Stimulated activated CD8-positive, alpha-beta memory T cell treated with anti-CD3 and anti-CD28 coated beads, Interleukin-4, amount 100 ng/mL, for 48 hours (primary cell): ENCODE data around the gene CREM.

Source experiments
- DNase-seq: peaks from one replicate; pipeline ENCODE4 v3.0.0-alpha.2; 2020

CREM gene

GRCh38 chr10:35136263-35136815 lies 9.7 kb downstream of the CREM start:
- no peak for DNase-seq

DNA sequence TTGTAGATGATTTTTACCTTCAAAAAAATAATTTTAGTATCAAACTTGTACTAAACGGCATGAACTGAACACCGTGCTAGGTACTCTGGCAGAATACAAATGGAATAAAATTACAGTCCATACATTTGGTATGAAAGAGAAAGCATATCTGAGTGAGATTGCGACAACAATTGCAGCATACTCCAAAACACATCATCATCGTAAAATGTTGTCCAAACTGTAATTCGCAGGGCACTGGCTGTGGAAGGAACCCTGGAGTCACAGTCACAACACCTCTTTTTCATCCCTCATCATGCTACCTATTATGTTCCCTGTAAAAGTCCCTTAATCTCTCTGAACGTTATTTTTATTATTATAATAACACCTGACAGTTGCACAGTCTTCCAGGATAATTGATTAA lies 13.5 kb downstream of the CREM start:
- DNase-seq = no peak

DNA sequence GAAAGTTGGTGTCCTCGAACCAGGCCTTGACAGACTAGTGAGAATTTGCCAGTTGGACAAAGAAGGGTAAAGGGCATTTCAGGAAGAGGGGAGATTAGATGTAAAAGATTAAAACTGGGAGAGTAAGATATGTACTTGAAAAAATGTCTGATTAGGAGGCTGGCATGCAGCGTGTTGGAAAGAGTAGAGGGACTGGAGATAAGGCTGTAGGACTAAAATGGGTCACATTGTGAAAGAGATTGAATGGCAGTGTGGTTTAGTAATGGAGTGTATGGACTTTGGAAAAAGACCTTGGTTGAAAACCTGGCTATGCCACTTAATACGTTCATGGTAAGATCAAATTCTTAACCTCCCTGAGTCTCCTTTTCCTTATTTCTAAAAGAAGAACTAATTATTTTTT lies 14.1 kb downstream of the CREM start:
- DNase-seq = no peak

DNA sequence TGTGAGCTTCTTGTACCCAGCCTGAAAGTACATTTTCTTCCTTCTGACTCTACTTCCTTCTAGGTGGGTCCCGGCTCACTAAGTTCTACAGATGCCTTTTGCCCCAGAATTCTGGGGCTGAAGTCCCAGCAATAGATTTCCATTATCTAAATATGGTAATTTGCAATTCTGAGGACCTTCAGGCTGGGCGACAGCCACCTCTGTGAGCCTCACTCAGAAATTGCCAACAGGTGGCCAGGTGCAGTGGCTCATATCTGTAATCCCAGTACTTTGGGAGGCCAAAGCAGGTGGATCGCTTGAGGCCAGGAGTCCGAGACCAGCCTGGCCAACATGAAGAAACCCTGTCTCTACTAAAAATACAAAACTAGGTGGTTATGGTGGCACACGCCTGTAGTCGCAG lies 23.7 kb downstream of the CREM start:
- no peak for DNase-seq

GRCh38 chr10:35152992-35153391 lies 26.3 kb downstream of the CREM start:
- DNase-seq = no peak

GRCh38 chr10:35153716-35154115 lies 27.1 kb downstream of the CREM start:
- DNase-seq = no peak

DNA sequence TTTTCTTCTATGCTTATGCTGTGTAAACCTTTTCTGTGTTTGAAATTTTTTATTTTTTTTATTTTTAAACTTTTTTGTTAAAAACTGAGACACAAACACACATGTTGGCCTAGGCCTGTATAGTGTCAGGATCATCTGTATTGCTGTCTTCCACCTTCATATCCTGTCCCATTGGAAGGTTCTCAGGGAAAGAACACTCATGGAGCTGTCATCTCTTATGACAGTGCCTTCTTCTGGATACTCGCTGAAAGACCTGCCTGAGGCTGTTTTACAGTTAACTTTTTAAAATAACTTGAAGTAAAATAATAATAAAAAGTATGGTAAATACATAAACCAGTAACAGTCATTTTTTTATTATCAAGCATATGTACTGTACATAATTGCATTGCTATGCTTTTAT lies 34.1 kb downstream of the CREM start:
- no peak for DNase-seq

DNA sequence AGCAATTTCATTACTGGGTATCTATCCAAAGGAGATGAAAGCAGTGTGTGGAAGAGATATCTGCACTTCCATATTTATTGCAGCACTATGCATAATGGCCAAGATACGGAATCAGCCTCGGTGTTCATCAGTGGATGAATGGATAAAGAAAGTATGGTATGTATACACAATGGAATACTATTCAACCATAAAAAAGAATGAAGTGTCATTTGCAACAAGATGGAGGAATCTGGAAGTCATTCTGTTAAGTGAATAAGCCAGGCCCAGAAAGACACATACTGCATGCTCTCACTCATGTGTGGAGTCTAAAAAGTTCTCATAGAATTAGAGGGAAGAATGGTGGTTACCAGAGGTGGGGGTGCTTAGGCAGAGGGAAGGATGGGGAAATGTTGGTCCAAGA lies 35.3 kb downstream of the CREM start:
- DNase-seq = no peak

GRCh38 chr10:35165136-35165535 lies 38.5 kb downstream of the CREM start:
- DNase-seq = no peak

GRCh38 chr10:35165811-35166210 lies 39.2 kb downstream of the CREM start:
- no peak for DNase-seq

GRCh38 chr10:35166607-35167006 lies 40.0 kb downstream of the CREM start:
- DNase-seq = no peak

DNA sequence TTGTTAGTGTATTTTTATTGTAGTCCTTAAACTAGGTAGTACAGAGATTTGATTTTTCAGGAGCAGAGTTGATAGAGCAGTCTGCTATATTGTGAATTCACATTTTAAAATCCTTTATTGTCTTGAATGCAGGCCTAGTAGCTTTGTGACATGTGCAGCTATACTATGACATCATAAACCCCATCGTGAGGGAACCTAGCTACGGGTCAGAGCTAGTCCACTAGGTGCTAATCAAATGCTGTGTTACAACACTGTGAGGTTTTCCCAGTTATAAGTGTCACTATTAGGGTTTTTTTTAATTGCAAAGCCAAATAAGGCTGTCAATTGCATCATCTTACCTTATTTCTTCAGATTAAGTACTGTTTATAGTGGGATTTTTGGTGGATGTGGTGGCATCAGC lies 40.7 kb downstream of the CREM start:
- DNase-seq = no peak

DNA sequence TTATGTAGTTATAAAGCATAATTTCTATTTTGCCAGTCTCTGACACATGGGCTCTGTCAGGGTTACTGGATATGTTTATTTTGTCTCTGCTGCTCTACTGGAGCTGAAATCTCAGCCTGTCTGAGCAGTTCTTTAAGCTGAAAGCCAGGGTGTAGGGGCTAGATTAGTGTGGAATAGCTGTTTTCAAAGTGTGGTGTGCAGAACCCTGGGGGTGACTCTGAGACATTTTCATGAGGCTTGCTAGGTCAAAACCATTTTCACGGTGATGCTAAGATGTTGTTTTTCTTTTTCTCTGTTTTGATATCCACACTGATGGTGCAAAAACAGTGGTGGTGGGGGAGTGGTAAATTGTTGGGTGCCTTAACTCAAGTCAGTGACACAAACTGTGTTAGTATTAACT lies 45.5 kb downstream of the CREM start:
- DNase-seq = no peak

DNA sequence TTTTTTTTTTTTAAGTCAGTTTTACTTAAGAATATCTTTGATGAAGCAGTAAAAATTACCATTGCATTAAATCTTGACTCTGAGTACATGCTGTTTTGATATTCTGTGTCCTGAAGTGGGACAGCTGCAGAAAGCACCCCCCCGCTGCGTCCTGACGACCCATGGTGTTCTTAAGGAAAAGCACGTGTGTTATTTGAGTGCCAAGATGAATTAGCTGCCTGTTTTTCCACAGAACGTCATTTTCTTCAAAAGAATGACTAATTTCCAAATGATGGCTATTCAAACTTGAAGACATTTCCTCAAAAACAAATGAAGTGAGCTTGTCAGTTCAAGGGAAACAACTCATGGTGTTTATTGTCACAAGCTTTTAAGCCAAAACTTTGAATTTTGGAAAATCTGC lies 45.9 kb downstream of the CREM start:
- DNase-seq = no peak

DNA sequence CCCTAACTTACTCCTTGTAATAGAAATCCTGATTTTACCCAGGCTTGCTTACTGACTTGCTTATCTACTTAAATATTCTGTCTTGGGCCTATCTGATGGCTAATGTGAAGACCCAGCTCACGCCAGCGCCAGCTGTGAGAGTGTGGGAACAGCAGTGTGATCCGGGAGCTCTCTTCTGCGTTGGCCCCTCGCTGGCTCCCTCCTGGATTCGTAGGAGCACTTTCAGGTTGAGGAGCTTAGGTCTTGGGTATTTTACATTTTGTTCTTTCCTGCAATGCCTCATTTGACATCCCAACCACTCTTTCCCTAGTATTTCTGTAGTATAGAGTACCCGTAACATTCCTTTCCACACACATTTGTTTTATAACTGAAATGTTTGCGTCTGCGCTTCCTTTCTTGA lies 51.7 kb downstream of the CREM start:
- no peak for DNase-seq

DNA sequence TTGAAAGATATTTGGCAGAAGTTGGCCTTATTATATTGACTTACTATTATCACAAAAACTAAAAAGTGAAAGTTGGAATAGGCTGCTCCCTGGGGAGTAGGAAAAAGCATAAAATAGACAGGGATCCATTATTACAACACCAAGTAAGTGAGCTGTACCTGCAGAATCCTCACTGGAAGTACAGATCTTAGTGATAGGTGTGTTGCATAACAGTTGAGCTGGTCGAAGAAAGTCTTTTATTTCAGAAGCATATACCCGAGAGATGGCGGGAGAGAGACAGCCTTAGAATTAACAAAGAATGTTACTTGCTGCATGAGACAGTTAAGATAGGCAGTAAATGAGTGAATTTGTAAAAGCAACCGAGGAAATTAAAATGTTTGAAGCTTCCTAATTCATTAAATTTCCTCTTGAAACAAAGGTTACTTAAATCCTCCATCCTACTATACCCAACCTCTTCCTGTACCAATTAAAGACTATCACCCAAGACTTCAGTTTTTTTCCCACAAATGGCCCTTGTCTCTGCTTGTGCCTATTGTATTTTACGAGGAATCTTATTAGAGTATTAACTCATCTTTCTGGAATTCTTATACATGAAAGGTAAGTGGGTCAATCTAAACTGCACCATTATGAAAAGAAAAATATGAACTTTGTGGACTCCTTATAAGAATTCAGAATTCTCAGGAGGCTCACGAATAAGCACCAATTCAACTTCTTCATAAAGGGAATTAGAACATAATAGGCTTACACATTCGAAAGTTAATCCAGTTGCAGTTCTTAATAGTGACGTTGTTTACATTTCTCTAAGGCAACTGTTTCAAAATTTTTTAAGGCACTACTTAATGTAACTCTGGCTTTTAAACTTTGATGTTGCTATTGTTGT lies 56.2 kb downstream of the CREM start:
- DNase-seq = no peak

DNA sequence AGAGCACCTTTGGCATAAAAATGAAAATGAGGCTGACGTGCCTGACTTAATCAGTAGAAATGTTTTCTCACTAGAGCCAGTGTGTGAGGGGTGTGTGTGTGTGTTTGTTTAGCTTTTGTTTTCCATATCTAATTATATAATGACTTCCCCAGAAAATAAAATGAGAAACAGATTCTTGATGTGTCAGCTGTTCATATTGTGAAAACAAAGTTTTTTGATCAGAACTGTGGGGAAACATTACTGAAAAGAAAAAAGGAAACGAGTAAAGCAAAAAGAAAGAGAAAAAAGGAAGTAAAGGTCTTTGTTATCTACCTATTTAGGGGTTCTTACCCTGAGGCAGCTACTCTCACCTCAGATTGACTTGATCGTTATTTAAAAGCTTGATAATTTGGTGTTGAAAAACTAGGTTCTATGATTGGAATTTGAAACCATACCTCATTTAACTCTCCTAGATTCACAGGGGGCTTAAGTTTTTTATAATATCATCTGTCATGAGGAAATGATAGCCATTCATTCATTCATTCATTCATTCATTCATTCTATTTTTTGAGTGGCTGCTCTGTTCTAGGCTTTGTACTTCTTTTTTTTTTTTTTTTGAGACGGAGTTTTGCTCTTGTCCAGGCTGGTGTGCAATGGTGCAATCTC lies 58.0 kb downstream of the CREM start:
- DNase-seq = no peak

DNA sequence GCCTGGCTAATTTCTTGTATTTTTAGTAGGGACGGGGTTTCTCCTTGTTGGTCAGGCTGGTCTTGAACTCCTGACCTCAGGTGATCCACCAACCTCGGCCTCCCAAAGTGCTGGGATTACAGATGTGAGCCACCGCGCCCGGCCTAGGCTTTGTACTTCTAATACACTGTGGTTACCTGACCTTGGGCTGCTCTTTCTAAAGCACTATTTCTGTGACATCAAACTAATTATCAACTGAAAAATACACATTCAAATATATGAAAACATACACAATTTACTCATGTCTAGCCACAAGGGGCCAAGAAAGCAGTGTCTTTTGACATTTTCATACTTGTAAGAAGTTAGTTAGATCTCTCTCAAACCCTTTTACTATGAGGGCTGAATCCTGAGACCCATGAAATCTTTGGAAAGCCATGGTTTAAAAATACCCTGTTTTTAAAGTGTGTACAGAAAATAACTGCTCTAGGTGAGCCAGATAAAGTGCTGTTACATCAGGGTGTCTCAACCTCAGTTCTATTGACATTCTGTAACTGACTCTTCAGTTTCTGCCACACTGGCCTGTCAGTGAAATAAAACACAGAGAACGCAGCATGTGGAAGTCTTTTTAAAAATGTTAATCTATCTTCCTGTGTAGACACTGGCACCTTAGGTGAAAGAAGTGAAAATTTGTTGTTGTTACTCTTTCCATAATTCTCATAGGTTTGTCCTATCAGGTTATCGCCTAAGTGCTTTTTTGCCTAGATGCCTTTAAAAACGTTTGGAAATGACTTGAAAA lies 58.8 kb downstream of the CREM start:
- DNase-seq = no peak

- no peak for DNase-seq
Measured at GRCh38 chr10:35188954-35189353, 62.3 kb downstream of the CREM start.

DNA sequence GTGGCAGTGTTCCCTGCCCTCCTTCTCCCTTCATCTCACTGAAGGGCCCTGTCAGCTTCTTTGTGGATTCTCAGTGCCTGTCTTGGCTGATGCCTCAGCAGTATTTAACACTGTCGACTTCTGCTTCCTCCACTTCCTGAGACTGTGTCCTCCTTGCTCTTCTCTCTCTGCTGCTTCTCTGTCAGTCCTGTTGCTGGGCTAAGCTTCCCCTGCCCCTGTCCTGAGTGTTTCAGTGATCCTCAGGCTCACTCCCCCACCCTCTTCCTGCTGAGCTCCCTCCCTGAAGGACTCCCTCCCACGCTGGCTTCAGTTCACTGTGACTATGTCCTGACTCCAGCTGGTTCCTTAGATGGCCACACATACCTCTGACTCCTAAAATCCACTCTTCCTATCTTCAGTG lies 64.9 kb downstream of the CREM start:
- no peak for DNase-seq

DNA sequence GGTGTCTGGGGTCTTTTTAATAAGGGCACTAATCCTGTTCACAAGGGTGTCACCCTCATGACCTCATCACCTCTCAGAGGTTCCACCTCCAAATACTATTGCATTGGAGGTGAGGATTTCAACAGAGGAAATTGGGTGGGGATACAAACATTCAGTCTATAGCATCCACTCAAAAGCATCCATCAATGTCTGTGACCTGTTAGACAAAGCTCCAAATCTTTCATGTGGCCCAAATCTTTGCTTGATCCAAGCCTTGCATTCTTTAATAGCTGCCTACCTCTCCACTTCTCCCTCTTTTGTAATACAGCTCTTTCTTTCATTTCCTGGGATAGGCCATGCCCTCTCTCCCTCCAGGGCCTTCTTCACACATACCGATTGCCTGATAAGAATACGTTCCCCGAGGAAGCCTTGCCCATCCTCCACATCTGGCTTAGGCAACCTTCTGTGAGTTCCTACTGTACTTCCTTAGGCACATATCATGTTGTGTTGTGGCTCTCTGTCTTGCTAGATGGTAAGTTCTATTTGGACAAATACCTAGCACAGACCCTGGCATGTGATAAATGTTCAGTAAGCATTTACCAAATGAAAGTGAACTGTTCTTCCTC lies 66.1 kb downstream of the CREM start:
- DNase-seq = no peak

DNA sequence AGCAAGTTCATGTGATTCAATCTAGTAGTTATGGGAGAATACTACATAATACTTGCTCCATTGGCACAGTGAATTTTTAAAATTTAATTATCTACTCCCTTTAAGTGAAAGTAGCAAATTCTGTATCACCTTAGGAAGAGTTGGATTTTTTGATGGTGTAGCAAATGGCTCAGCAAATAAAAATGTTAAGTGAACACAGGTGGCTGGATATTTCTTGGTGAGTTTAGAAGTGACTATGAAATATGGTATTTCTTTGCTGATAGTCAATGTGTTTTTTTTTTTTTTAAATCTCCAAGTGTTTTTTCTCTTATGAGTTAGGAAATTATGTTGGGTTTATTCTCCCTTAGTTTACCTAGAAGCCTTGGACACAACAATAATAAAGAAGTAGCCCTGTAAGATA lies 67.8 kb downstream of the CREM start:
- DNase-seq = no peak

DNA sequence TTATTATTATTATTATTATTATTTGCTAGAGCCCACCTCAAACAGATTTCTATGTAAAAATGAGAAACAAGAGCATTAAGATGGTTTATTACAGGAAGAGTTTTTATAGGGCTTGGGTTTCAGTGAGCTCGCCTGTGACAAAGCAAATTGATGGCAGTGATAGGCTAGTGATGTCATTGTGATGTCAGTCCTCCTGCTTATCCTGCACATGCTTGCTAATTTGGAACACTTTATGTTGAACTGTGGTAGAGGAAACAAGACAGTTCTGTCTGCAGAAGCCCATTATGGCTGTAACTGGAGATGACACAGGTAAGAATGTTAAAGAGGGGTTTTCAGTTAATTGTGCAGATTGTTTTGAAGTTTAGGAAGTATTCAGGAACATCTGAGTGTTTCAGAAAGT lies 68.3 kb downstream of the CREM start:
- peak; percentile 46 for DNase-seq
